ENCODE data around the gene NOTCH1. TPM values are rescaled to one million over a fixed set of nuclear protein-coding genes. Genes with fewer than 3 reads are reported as not detected.

The NOTCH1 gene
- total RNA-seq, 1 donor from 2014 or later: 34.1 TPM

- H4K20me1 ChIP-seq (ENCODE audit: insufficient read depth, low read length): peaks cover 88% of the 10 kb centered on the region
- DNase-seq (ENCODE audit: low read depth): no peak
These were observed 12.1 kb downstream of the NOTCH1 start for GRCh38 chr9:136533775-136534157.

GRCh38 chr9:136532799-136533774 is 12.8 kb downstream of the NOTCH1 start:
- no peaks in the 10 kb centered on the region for H3K27me3 ChIP-seq (ENCODE audit: insufficient read depth, low read length)
- H3K9ac ChIP-seq (ENCODE audit: low read length): no peak overlapping the region
- FAIRE-seq (no peak), DNase-seq (ENCODE audit: low read depth) (no peak)
- peaks cover 18% of the 10 kb centered on the region for H3K4me1 ChIP-seq (ENCODE audit: insufficient read depth, low read length)
- Mint-ChIP-seq H3K4me3 (ENCODE audit: unreplicated experiment) (no peak overlapping the region), H3K27me3 (ENCODE audit: low read depth, unreplicated experiment) (no peaks in the 10 kb centered on the region), H3K36me3 (ENCODE audit: low read depth, unreplicated experiment) (peaks cover 1% of the 10 kb centered on the region), H3K9me3 (ENCODE audit: unreplicated experiment) (no peaks in the 10 kb centered on the region), H3K4me1 (ENCODE audit: low read depth, unreplicated experiment) (peaks cover 2% of the 10 kb centered on the region), H3K27ac (ENCODE audit: unreplicated experiment) (no peak overlapping the region)
- H3K4me3 ChIP-seq (ENCODE audit: insufficient read depth, low read depth, low read length): no peak overlapping the region
- H3K4me2 ChIP-seq (ENCODE audit: low read length): no peak overlapping the region
- H3K79me2 ChIP-seq (ENCODE audit: insufficient read depth, low read length): peaks cover 75% of the 10 kb centered on the region
- no peaks in the 10 kb centered on the region for H3K36me3 ChIP-seq (ENCODE audit: insufficient read depth, low read length)
- no peak overlapping the region for H3K27ac ChIP-seq (ENCODE audit: low read depth, low read length)
- TF ChIP-seq EZH2 (IDR thresholded peaks at IDR 0.05; ENCODE audit: insufficient read depth, low read length): no peak
- no peak for TF ChIP-seq CTCF (IDR thresholded peaks at IDR 0.05; ENCODE audit: insufficient read depth, low read depth, low read length)
- H4K20me1 ChIP-seq (ENCODE audit: insufficient read depth, low read length): peaks cover 89% of the 10 kb centered on the region
- H3K9me3 ChIP-seq (ENCODE audit: insufficient read depth, low read depth, low read length): no peaks in the 10 kb centered on the region
- no peak overlapping the region for H2AFZ ChIP-seq (ENCODE audit: low read depth, low read length)

More at GRCh38 chr9:136533775-136534157, 12.1 kb downstream of the NOTCH1 start:
- H3K27ac Mint-ChIP-seq (ENCODE audit: unreplicated experiment): no peak overlapping the region
- H3K9me3 Mint-ChIP-seq (ENCODE audit: unreplicated experiment): no peaks in the 10 kb centered on the region
- H3K27ac ChIP-seq (ENCODE audit: low read depth, low read length): no peak overlapping the region
- FAIRE-seq: no peak
- peaks cover 78% of the 10 kb centered on the region for H3K79me2 ChIP-seq (ENCODE audit: insufficient read depth, low read length)
- no peaks in the 10 kb centered on the region for H3K9me3 ChIP-seq (ENCODE audit: insufficient read depth, low read depth, low read length)
- H3K4me1 Mint-ChIP-seq (ENCODE audit: low read depth, unreplicated experiment): peaks cover 2% of the 10 kb centered on the region
- H3K4me2 ChIP-seq (ENCODE audit: low read length): no peak overlapping the region
- H3K36me3 ChIP-seq (ENCODE audit: insufficient read depth, low read length): no peaks in the 10 kb centered on the region
- TF ChIP-seq EZH2 (IDR thresholded peaks at IDR 0.05; ENCODE audit: insufficient read depth, low read length) (no peak), CTCF (IDR thresholded peaks at IDR 0.05; ENCODE audit: insufficient read depth, low read depth, low read length) (no peak)
- H3K27me3 Mint-ChIP-seq (ENCODE audit: low read depth, unreplicated experiment): no peaks in the 10 kb centered on the region
- no peak overlapping the region for H3K4me3 Mint-ChIP-seq (ENCODE audit: unreplicated experiment)
- H3K36me3 Mint-ChIP-seq (ENCODE audit: low read depth, unreplicated experiment): peaks cover 1% of the 10 kb centered on the region
- no peak overlapping the region for H3K9ac ChIP-seq (ENCODE audit: low read length)
- no peak overlapping the region for H3K4me3 ChIP-seq (ENCODE audit: insufficient read depth, low read depth, low read length)
- no peak overlapping the region for H2AFZ ChIP-seq (ENCODE audit: low read depth, low read length)
- H3K4me1 ChIP-seq (ENCODE audit: insufficient read depth, low read length): peaks cover 20% of the 10 kb centered on the region
- H3K27me3 ChIP-seq (ENCODE audit: insufficient read depth, low read length): no peaks in the 10 kb centered on the region
